ENCODE data around the gene RNF222.

The RNF222 gene, protein sequence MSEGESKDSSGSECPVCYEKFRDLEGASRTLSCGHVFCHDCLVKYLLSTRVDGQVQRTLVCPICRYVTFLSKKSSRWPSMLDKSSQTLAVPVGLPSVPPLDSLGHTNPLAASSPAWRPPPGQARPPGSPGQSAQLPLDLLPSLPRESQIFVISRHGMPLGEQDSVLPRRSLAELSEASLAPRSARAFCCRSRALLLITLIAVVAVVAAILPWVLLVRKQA

DNA sequence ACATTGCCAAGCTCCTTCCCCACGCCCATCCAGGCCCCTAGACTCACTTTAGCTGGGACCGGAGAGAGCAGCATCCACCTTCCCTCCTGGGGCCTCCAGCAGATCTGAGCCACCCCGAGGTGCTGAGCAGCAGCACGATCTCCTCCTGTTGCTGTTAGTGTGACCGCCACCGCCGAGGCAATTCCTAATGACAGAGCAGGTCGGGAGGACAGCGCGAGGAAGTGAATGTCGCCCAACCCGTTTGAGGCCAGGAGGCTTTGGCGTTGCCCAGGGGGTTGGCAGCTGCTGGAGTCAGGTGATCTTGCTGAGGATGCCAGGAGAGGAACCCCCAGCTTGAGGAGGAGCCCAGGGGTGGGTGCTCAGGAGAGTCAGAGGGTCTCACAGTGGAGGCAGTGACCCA lies at the start of gene RNF222:
Gene RNF222, minus strand, starts transcription at position 192 of the 400 bp plus-strand sequence. CDS start 4,366 bp downstream, outside the sequence.
- in situ Hi-C loops (cut with MboI; ENCODE audit: low sequenced_read_pairs): no loop called here

DNA sequence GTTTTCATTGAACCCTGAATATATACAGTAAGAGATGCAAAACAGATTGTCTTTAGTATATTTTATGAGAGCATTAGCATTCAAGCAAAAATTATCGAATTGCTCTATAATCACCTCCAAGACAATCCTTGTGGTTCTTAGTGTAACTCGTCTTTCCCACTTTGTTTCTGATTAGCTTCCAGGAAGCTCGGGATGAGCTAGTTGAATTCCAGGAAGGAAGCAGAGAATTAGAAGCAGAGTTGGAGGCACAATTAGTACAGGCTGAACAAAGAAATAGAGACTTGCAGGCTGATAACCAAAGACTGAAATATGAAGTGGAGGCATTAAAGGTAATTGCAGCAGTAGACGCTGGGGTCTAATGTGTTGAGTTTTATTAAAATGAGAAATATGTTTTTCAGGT lies 47.9 kb upstream of the RNF222 start:
- in situ Hi-C loops (cut with MboI; ENCODE audit: low sequenced_read_pairs): no loop called here

DNA sequence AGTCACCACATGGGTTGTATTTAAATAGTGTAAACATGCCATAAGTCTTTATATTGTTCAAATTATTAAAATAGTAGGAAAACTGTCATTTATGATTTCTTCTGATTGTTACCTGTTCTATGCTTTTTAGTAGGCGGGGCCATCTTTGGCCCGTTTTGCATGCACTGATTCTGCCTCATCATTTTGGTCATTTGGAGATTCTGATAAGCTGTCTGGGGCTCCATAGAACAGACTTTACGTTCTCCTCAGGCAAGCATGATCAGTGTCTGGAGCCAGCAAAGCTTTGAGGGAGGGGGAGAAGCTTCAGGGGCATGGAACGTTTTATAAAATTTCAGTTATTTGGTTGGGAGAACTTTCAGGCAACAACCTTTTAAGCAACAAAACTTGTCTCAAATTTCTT lies 46.9 kb upstream of the RNF222 start:
- in situ Hi-C loops (cut with MboI; ENCODE audit: low sequenced_read_pairs): no loop called here

DNA sequence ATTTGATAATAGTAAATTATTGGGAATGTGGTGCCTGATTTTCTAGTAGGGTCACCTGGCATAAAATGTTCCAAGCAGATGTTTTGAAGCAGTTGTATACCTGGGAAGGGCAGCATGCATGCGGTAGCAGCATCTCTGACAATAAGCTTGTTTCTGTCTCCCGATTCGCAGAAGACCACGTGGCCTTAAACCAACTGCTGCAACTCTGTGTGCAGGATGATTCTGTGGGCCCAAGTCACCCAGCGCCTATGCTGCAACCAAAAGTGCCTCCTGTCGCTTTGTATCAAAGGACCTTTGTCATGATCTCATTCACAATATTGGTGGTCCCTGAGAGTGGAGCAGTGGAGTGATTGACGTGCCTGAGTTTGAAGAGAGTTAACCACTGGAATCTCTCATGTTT lies 46.1 kb upstream of the RNF222 start:
- in situ Hi-C loops (cut with MboI; ENCODE audit: low sequenced_read_pairs): no loop called here

DNA sequence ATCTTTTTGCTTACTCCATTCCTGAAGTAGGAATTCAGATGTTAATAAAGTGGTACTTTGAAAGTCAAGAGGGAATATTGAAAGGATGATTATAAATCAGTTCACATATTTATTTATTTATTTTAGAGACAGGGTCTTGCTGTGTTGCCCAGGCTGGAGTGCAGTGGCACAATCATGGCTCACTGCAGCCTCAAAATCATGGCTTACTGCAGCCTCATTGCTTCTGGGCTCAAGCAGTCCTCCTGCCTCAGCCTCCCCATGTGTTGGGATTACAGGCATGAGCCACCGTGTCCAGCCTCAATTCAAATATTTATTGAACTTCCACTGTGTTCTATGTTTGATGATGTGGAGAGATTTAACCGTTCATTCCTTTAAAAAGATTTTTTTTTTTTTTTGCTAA lies 44.7 kb upstream of the RNF222 start:
- in situ Hi-C loops (cut with MboI; ENCODE audit: low sequenced_read_pairs): no loop called here

DNA sequence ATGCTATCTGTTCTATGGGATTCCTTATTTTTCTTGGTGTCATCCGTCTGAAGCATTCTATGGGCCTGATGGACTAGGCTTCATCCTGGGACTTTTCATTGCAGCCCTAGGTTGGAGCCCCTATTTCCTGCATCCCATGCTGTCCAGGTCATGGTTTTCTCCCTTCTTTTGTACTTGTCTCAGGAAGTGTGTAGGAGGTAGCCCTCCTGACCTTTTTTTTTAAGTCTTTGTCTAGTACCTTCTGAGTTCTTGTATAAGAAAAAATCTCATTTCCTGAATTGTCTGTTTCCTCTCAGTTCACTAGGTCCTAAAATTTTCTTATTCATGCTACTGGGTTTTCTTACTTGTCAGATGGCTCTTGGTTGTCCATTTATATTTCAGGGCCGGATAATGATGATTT lies 44.1 kb upstream of the RNF222 start:
- in situ Hi-C loops (cut with MboI; ENCODE audit: low sequenced_read_pairs): no loop called here

DNA sequence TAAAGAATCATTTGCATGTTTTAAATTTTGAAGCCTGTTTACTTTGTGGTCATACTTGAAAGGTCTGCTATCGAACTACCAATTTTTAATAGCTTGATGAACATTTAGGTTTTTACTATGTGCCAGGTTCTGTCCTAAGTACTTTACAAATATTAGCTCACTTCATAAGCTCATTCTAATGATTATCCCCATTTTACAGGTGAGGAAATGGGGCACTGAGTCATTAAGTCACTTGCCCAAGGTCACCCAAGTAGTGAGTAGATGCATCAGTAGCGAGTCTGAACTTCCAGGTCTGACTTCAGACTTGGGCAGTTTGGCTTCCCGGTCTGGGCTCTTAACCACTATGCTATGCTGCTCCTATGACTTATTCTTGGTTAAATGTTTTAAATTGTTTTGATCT lies 42.1 kb upstream of the RNF222 start:
- in situ Hi-C loops (cut with MboI; ENCODE audit: low sequenced_read_pairs): no loop called here

DNA sequence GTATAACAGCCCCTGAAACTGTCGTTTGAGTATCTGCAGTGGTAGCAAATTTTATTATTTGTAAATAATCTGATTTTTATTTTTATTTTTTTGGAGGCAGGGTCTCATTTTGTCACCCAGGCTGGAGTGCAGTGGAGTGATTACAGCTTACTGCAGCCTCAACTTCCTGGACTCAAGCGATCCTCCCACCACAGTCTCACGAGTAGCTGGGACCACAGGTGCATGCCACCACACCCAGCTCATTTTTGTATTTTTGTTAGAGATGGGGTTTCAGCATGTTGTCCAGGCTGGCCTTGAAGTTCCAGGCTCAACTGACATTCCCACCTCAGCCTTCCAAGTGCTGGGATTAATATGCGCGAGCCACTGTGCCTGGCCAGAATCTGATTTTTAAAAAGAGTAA lies 40.8 kb upstream of the RNF222 start:
- in situ Hi-C loops (cut with MboI; ENCODE audit: low sequenced_read_pairs): no loop called here

DNA sequence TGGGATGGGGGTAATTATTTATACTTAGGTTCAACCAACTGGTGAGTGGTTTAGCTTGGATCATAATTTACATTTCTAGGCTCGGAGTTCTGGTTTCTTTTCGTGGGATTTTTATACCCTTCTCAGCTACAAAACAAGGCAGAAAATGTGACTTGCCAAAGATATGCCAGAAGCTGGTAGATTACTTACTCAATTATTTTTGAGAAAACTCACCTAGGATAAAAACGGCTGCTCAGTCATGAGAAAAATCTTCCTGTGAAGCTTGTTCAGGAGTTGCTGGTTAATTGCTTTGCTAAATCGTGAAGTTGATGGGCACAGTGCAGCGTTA lies 39.2 kb upstream of the RNF222 start:
- in situ Hi-C loops (cut with MboI; ENCODE audit: low sequenced_read_pairs): no loop called here

DNA sequence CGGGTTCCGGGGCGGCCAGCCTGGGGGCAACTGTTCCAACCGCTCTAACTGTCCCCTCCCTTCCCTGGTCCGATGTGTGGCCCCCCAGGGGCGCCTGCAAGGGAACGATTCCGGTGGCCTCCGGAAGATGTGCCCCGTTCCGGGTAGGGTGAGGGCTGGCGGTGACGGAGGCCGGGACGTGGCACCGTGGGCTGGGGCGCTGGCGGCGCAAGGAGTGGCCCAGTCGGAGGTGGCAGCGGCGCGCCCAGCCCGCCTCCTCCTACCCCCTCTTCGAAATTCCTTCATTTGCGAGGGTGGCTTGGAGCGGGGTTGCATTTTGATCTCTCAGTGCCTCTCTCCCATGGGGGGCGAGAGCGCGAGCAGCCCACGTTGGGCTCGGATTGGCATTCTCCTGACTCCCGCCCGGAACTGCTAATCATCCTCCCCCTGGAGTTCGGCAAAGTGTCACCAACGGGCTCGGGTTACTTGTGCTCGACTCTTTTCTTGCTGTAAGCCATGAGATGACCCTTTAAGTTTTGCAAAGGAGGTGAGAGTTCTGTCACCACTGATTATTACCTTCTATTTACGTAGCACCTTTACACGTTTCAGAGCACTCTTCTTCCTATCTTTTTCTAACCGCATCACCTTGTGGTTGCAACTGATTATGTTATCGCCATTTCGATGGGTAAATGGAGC lies 38.7 kb upstream of the RNF222 start:
- in situ Hi-C loops (cut with MboI; ENCODE audit: low sequenced_read_pairs): no loop called here

DNA sequence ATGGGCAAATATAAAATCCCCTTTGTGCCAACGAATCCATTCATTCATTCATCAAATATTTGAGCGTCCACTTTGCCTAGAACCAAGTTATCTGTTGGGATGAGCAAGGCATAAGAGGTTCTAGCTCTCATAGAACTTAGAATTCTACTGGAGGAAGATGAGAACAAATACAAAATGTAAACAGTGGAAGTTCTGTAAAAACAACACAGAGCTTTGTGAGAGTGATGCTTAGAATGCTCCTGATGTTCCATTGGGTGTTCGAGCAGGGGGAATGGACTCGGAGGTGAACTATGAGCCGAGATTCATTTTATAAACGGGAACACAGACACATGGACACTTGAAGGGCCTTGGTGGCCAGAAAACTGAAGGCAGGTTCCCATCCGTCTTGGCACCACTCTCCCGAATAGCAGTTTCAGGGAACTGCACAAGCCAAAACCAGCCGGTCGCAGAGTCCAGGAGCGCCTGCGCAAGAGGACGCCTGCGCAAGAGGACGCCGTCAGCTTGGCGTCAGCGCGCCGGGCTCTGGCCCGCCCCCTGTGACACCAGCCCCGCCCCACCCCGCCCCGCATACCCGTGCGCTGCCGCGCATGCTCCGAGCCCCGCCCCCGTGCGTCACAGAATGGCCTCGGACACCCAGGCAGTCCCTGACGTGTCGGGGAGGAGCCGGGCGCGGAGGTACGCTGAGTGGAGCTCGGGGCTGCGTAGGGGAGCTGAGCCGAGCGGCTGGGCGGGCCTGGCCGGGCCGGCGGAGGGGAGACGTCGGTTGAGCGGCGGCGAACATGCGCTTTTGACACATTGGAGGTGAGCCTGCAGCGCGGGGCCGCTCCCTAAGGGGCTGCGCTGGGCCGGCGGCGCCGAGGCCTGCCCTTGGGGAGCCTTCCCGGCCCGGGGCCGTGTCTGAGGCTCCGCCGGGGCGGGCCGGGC lies 37.9 kb upstream of the RNF222 start, which contains the start of gene NDEL1:
Gene NDEL1, plus strand, starts transcription at position 640 of the 924 bp plus-strand sequence. CDS start 8,388 bp downstream, outside the sequence.
- in situ Hi-C loops (cut with MboI; ENCODE audit: low sequenced_read_pairs): no loop called here

DNA sequence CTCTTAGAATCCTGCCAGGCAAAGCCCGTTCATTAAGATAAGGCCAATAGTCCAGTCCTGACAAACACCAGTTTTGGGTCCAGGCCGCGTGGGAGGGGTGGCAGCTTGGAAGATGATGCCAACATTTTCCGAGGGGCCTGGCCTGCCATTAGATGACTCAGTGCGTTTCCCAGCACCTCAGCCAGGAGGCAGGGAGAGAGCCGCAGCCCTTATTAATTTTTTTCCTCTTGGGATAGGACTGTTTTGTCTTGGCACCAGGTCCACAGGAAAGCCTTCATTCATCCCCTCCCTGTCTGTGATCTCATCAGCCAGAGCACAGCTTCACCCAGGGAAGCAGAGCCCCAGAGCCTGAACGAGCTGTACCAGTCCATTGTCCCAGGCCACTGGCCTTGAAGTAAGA lies 33.3 kb upstream of the RNF222 start:
- in situ Hi-C loops (cut with MboI; ENCODE audit: low sequenced_read_pairs): no loop called here

DNA sequence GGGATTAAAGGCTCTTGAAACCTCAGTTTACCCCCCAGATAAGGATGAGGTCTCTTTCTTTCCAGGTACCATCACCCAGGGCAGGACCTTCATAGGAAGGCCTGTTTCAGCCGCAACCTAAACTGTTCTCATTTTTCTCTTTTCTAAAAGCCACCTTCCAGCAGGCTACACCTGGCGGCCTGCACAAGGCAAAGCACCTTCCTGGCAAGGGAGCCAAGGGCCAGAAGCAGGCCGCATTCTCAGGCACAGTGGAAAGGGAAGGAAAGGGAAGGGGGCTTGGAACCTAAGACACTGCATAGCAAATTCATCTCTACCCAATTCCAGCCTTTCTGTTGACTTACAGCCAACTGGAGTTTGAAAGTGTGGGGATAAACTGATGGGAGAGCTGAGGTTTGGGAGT lies 29.2 kb upstream of the RNF222 start:
- in situ Hi-C loops (cut with MboI; ENCODE audit: low sequenced_read_pairs): no loop called here

DNA sequence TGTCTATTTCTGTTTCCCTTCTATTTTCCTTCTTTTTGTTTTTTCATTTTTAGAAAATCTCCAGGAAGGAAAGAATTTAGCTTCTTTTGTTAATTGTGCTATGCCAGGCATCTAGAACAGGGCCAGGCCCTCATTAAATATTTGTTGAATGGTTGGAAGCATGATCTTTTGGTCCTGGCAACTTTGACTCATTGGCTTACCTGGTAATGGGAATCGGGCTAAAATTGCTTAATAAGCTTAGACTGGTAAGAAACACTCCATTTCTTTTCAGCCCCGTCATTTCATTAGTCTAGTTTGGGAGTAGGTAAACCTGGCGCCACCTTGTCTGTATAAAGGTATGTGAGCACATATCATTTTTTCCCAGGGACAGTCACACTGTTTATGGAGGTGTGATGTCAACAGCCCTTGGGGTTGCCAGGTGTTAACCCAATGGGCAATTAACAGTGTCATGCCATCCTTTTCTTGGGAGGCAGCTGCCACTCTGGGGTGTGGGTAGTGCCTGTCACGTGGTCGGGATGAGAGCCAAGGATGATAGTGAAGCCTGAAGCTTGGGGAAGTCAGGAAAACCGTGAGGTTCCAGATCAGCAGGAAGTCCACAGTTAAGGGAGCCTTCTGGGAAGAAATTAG lies 28.6 kb upstream of the RNF222 start:
- in situ Hi-C loops (cut with MboI; ENCODE audit: low sequenced_read_pairs): no loop called here

DNA sequence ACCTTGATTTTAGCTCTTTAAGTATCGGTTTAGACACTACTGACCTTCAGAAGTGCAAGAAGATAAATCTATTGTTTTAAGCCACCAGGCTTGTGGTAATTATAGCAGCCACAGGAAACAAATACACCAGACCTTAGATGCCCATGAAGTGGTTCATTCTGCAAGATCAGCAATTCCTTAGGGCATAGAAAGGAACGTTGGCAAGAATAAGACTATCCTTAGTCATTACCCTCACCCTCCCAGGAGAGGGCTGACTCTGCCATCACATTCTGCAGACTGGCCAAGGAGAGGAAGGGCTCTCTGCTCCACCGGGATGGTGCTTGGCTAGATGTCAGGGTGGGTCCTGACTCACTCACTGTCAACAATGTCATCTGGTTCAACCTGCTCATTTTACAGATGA lies 23.9 kb upstream of the RNF222 start:
- in situ Hi-C loops (cut with MboI; ENCODE audit: low sequenced_read_pairs): no loop called here

DNA sequence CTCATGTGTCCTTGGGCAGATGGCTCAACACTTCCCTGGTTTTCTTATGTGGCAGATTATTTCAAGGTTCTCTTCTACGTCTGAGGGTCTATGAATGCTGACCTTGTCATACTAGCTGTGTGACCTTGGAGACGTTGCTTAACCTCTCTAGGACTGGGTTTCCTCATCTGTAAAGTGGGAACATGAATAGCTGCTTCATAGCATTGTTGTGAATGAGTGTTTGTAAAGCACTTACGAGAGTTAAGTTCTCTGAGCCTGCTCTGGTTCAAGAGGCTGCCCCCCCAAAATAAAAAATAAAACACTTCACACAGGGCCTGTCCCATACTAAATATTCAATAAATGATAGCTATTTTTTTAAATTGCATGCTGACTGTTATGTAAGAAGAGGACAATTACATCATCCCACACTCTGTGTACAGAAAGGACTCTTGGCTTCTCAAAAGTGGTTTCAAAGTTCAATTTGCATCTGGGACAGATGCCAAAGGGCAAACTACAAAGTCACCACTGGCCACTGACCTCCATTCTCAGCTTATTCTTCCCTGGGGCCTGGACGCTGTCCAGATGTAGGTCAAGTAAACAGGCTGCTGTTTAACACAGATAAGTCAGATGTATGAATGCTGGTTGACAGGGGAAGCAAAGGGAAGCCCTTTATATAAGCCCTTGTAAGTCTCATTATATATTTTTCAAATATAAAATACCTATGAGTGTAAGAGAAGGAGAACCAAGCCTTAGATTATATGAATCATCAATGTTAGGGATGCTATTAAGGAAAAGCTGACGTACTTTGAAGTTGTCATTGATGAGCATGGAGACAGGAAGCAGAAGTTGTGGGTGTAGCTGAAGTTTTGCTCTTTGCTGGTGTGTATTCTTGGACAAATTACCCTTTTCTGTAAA lies 22.7 kb upstream of the RNF222 start:
- in situ Hi-C loops (cut with MboI; ENCODE audit: low sequenced_read_pairs): no loop called here

DNA sequence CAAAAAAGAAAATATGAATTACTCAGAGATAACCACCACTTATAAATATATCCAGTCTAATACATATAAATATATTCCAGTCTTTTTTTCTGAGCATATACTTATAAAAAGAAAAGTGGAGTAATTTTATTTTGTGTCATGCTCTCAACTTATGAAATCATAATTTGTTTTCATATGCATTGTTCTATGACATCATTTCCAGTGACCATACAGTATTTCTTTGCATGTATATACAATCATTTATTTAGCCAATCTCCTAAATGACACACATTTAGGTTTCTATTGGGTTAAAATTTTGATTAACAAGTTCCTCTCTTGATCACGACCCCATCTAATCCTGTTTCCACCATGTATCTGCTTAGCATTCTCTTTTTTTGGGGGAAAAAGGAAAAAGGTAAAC lies 21.7 kb upstream of the RNF222 start:
- in situ Hi-C loops (cut with MboI; ENCODE audit: low sequenced_read_pairs): no loop called here

DNA sequence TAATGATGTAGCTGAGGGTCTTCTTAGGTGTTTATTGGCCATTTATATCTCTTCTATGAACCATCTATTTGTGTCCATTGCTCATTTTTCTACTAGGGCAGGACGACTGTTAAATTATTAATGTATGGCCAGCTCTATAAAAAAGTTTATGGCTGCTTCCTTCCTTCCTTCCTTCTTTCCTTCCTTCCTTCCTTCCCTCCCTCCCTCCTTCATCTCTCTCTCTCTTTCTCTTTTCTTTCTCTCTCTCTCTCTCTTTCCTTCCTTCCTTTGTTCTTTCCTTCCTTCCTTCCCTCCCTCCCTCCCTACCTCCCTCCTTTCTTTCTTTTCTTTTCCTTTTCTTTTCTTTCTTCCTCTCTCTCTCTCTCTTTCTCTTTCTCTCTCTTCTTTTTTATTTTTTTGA lies 20.8 kb upstream of the RNF222 start:
- in situ Hi-C loops (cut with MboI; ENCODE audit: low sequenced_read_pairs): no loop called here

DNA sequence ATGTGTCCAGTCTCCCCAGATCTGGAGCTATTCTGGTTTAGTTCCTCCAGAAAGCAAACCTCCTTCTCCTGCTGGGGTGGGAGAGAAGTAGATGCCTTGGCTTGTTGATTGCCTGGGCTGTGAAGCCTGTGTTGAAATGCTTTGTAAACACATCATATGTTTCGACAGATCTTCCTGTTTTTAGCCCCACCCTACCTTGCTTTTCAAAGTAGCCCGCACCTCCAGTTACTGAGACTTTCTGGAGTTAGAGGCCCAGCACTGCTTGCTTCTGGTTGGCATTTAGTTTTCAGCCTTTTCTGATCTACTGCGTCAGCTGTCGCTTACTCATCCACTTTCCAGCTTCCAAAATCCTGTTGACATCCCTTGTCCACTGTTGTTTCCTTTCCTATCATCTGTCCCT lies 20.2 kb upstream of the RNF222 start:
- in situ Hi-C loops (cut with MboI; ENCODE audit: low sequenced_read_pairs): no loop called here

DNA sequence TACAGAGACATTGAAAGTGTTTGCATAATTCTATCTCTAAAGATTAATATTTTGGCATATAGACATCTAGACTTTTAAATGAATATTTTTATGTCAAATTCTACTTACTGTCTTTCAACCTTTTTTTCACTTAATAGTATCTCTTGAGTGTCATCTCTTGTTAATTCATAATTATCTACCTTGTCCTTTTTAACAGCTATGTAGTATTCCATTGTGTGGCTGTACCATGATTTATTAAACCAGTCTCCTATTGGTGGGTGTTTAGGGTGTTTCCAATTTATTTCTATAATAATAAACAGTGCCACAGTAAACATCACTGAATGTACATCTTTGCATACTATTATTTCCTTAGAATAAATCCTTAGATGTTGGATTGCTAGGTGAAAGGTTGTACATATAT lies 16.3 kb upstream of the RNF222 start:
- in situ Hi-C loops (cut with MboI; ENCODE audit: low sequenced_read_pairs): no loop called here
